Gastrocnemius medialis (tissue), 4 donors: Measurements from ENCODE around the gene IL18RAP. TPM values are rescaled to one million over a fixed set of nuclear protein-coding genes. Genes with fewer than 3 reads are reported as not detected.

Experiments used
- ATAC-seq, 2 donors: fragments of 150-250 bp; one replicate each; pipeline ENCODE4 v1.9.1; 2016
- DNase-seq, 2 donors: peaks; one replicate each; pipeline ENCODE4 v3.0.0-alpha.2; 2019
- H3K27ac ChIP-seq, 4 donors: fragments of 200-600 bp; sonication (generic); 1 replicate in 1 of 4; 2 replicates in 3 of 4; pipeline ENCODE4 v1.5.1; 2016 to 2018; ENCODE audit warnings: mild to moderate bottlenecking in 2 of 4, moderate library complexity in 1 of 4
- H3K27me3 ChIP-seq, 3 donors: fragments of 200-600 bp; sonication (generic) in 2 of 3; 1 replicate in 1 of 3; 2 replicates in 2 of 3; pipeline versions ENCODE4 v1.5.1 to v1.6.0; 2016 to 2019; ENCODE audit warnings: mild to moderate bottlenecking in 1 of 3, moderate library complexity in 1 of 3
- H3K36me3 ChIP-seq, 2 donors: fragments of 200-600 bp; sonication (generic) in 1 of 2; one replicate each; pipeline ENCODE4 v1.5.1; 2017 to 2018
- H3K4me1 ChIP-seq, 2 donors: fragments of 200-600 bp; sonication (generic) in 1 of 2; one replicate each; pipeline ENCODE4 v1.5.1; 2016 to 2017; ENCODE audit warnings: mild to moderate bottlenecking in 2 of 2
- H3K4me3 ChIP-seq, 4 donors: fragments of 200-600 bp; sonication (generic) in 3 of 4; 1 replicate in 1 of 4; 2 replicates in 3 of 4; pipeline ENCODE4 v1.5.1; 2016 to 2019; ENCODE audit warnings: mild to moderate bottlenecking in 2 of 4
- H3K9me3 ChIP-seq, 3 donors: fragments of 200-600 bp; sonication (generic) in 2 of 3; 1 replicate in 1 of 3; 2 replicates in 2 of 3; pipeline ENCODE4 v1.5.1; 2016 to 2019
- POLR2A ChIP-seq, 2 donors: fragments of 450-650 bp; IDR thresholded peaks; one replicate each; pipeline ENCODE4 v1.6.1; 2017; ENCODE audit warnings: antibody characterized with exemption in 2 of 2, mild to moderate bottlenecking in 2 of 2, moderate library complexity in 2 of 2
- in situ Hi-C, 4 donors: fragments of 200-750 bp; cut with MboI; loops; one replicate each; pipeline versions ENCODE4 v1.15.0 to v1.8.0; 2017; ENCODE audit warnings: low sequenced_read_pairs in 4 of 4
- intact Hi-C: fragments of 100-400 bp; cut with DNase I; formaldehyde crosslinking; loops from one replicate; pipeline ENCODE4 v1.15.1; 2023; ENCODE audit warnings: low total_unique reads
- total RNA-seq, 4 donors: library from RNA; depleted of rRNA; stranded (reverse); fragments of >200 nt; gene quantifications; one replicate each; pipeline versions ENCODE4 v1.1.0 to v1.2.3, GENCODE V29; 2016
- TF ChIP-seq, protein P1 (sequence below), 5 experiments: fragments of 450-650 bp in 3 of 5; fragments of 200-600 bp in 2 of 5; sonication (generic) in 2 of 5; IDR thresholded peaks in 4 of 5; conservative IDR thresholded peaks in 1 of 5; 1 replicate in 4 of 5; 2 replicates in 1 of 5; pipeline ENCODE4 v1.5.1; 2016 to 2019; ENCODE audit warnings: antibody characterized with exemption in 5 of 5, mild to moderate bottlenecking in 3 of 5, moderate library complexity in 3 of 5

IL18RAP gene
- total RNA-seq, 4 donors from 2014 or later: 0.29 to 1.9 TPM; not detected in 2

DNA sequence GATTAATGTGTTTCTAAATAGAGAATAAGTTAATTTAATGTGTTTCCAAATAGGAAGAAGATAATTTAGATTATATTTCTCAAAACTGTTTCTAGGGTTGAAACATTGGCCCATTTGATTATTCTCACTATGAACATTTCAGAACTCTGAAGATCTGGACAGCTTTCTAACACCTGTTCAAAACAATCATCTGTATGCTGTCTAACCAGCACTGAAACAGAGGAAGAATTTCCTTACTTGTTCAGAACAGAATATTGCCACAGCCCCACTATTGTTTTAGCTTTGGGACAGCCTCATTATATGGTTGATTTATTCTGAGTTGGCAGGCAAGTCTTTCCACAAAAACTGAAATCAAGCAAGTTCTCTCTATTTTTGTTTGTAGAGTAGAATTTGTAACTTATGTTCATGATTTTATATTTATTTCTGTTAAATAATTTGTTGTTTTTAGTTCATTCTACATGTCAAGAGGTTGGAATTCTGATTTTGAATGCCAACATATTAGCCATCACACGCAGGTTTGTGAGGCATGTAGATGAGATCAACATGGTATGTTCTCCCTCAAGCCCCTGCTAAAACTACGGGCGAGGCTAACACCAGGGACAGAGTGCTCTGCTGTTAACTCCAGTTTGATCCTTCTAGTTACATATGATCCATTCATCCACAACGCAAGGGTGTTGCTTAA, 11.2 kb downstream of the IL18RAP start:
- in situ Hi-C loops (loop anchor here in 3 of 4 donors (25.0 kb wide), 3 partner anchors 147 to 447 kb away; partner anchors contain the start of gene IL1R2 (in 1 of the 3)), intact Hi-C loops (no loop called here)
- no peak overlapping the region for H3K27ac ChIP-seq
- H3K4me3 ChIP-seq: no peak overlapping the region
- H3K9me3 ChIP-seq: no peaks in the 10 kb centered on the region
- DNase-seq: no peak
- ATAC-seq: no peak
- no peaks in the 10 kb centered on the region for H3K27me3 ChIP-seq
- TF ChIP-seq POLR2A (IDR thresholded peaks at IDR 0.05): no peak
- TF ChIP-seq, protein P1, sequence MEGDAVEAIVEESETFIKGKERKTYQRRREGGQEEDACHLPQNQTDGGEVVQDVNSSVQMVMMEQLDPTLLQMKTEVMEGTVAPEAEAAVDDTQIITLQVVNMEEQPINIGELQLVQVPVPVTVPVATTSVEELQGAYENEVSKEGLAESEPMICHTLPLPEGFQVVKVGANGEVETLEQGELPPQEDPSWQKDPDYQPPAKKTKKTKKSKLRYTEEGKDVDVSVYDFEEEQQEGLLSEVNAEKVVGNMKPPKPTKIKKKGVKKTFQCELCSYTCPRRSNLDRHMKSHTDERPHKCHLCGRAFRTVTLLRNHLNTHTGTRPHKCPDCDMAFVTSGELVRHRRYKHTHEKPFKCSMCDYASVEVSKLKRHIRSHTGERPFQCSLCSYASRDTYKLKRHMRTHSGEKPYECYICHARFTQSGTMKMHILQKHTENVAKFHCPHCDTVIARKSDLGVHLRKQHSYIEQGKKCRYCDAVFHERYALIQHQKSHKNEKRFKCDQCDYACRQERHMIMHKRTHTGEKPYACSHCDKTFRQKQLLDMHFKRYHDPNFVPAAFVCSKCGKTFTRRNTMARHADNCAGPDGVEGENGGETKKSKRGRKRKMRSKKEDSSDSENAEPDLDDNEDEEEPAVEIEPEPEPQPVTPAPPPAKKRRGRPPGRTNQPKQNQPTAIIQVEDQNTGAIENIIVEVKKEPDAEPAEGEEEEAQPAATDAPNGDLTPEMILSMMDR (IDR thresholded peaks at IDR 0.05 in 4 of 5, conservative IDR thresholded peaks at IDR 0.05 in 1 of 5): no peak
- H3K36me3 ChIP-seq: no peaks in the 10 kb centered on the region
- H3K4me1 ChIP-seq: no peaks in the 10 kb centered on the region

DNA sequence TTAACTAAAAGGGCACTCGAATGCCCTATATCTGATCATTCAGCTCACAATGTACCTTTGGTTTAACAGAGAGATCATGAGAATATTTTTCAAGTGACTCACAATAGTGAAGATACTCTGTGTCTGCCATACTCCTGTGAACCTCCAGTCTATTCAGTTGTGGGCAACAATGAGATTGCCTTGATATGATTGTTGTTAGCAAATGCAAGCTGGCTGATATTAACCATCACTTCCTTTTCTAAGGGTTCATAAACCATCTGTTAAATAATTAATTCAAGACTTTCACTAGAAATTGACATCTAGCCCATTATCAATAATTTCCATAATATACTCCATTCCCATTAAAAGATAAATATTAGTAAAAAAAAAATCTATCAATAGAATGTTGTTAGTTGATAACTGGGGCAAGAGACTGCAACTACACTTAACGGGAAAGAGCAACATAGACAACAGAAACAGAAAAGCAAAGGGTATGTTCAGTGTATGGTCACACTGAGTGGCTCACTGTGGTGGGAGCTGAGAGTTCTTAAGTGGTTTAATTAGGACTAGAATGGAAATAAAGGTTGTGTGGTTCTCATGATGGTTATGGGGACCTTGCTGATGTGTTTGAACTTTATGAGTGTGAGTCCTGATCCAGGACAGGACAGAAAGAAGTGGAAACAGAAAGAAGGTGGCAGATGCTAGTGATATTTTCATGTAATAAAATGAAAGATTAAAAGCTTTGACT, 11.9 kb downstream of the IL18RAP start:
- in situ Hi-C loops: loop anchor here in 3 of 4 donors (25.0 kb wide), 3 partner anchors 148 to 448 kb away; partner anchors contain the start of gene IL1R2 (in 1 of the 3)
- Histone ChIP-seq H3K36me3 (no peaks in the 10 kb centered on the region), H3K27ac (no peak overlapping the region), H3K4me1 (no peaks in the 10 kb centered on the region), H3K9me3 (no peaks in the 10 kb centered on the region), H3K27me3 (no peaks in the 10 kb centered on the region), H3K4me3 (no peak overlapping the region)
- DNase-seq (no peak), ATAC-seq (no peak)
- intact Hi-C loops: no loop called here
- TF ChIP-seq, protein P1 (IDR thresholded peaks at IDR 0.05 in 4 of 5, conservative IDR thresholded peaks at IDR 0.05 in 1 of 5): no peak
- no peak for TF ChIP-seq POLR2A (IDR thresholded peaks at IDR 0.05)

DNA sequence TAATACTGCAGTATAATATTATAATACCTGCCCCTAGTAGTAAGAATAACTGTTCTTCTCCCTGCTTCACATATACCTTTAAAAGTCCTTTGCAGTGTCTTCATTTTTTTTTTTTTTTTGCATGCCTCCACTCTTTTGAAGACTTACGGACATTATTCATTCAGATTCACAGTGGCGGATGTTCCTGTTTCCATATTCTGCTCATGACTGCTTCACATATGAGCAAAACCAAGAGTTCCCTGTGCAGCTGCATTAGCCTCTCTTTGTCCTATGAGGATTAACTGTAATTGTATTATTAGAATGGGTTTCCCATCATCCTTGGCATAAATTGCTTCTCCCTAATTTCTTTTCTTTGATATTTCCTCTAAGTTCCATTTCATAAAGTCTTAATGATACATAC, 12.8 kb downstream of the IL18RAP start:
- in situ Hi-C loops: loop anchor here in 3 of 4 donors (25.0 kb wide), 3 partner anchors 148 to 448 kb away; partner anchors contain the start of gene IL1R2 (in 1 of the 3)
- H3K4me1 ChIP-seq: no peaks in the 10 kb centered on the region
- no peaks in the 10 kb centered on the region for H3K27me3 ChIP-seq
- H3K9me3 ChIP-seq: no peaks in the 10 kb centered on the region
- no peak overlapping the region for H3K4me3 ChIP-seq
- TF ChIP-seq, protein P1 (IDR thresholded peaks at IDR 0.05 in 4 of 5, conservative IDR thresholded peaks at IDR 0.05 in 1 of 5): no peak
- no peak for TF ChIP-seq POLR2A (IDR thresholded peaks at IDR 0.05)
- no peak for ATAC-seq
- H3K27ac ChIP-seq: no peak overlapping the region
- no peak for DNase-seq
- intact Hi-C loops: no loop called here
- H3K36me3 ChIP-seq: no peaks in the 10 kb centered on the region

DNA sequence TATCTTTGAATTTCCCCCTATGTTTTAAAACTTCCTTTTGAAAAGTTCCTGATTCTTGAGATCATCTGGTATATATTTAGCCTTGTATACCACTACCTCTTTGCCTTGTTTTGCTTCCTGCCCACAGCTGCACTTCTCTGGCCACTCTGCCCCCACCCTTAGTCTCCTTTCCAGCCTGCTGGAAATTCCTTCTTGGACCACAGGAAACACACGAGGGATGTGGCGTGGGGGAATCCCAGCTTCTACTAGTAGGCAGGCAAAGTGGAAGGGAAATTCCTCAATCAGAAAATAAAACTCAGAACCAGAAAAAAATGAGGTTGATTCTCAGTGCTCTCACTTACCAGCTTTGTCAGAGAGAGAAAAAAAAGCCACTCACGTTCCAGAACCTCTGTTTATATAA, 13.4 kb downstream of the IL18RAP start:
- ATAC-seq (no peak), DNase-seq (no peak)
- TF ChIP-seq, protein P1 (IDR thresholded peaks at IDR 0.05 in 4 of 5, conservative IDR thresholded peaks at IDR 0.05 in 1 of 5): no peak
- TF ChIP-seq POLR2A (IDR thresholded peaks at IDR 0.05): no peak
- Histone ChIP-seq H3K36me3 (no peaks in the 10 kb centered on the region), H3K4me1 (no peaks in the 10 kb centered on the region), H3K27ac (no peak overlapping the region), H3K9me3 (no peaks in the 10 kb centered on the region), H3K27me3 (no peaks in the 10 kb centered on the region), H3K4me3 (no peak overlapping the region)
- intact Hi-C loops: no loop called here
- in situ Hi-C loops: loop anchor here in 3 of 4 donors (25.0 kb wide), 3 partner anchors 149 to 449 kb away; partner anchors contain the start of gene IL1R2 (in 1 of the 3)
